ENCODE data around the gene PABPC4L. TPM values are rescaled to one million over a fixed set of nuclear protein-coding genes. Genes with fewer than 3 reads are reported as not detected.

The PABPC4L gene
- total RNA-seq: under 1 TPM in 3 of 4 donors, not detected in 1; 0.09 to 0.51 (median 0.39) TPM

- TF ChIP-seq CTCF (IDR thresholded peaks at IDR 0.05 in 4 of 5, conservative IDR thresholded peaks at IDR 0.05 in 1 of 5): no peak
- TF ChIP-seq POLR2A (IDR thresholded peaks at IDR 0.05): peak; percentile 15 to 24
Measured at GRCh38 chr4:134201216-134202161, at the start of gene PABPC4L. PABPC4L (minus strand) TSS chr4:134201789; CDS start chr4:134201019, 770 bp downstream.

GRCh38 chr4:134251322-134251721, 49.7 kb upstream of the PABPC4L start:
- intact Hi-C loops (cut with DNase I; ENCODE audit: low total_unique reads) (no loop called here), in situ Hi-C loops (cut with MboI; ENCODE audit: low sequenced_read_pairs in 4 of 4) (no loop called here)
- ATAC-seq: no peak
- TF ChIP-seq POLR2A (IDR thresholded peaks at IDR 0.05) (no peak), CTCF (IDR thresholded peaks at IDR 0.05 in 4 of 5, conservative IDR thresholded peaks at IDR 0.05 in 1 of 5) (no peak)
- Histone ChIP-seq H3K27ac (no peak overlapping the region), H3K36me3 (no peaks in the 10 kb centered on the region), H3K27me3 (no peaks in the 10 kb centered on the region), H3K4me3 (no peak overlapping the region), H3K9me3 (peaks cover 0 to 2% (median 0%) of the 10 kb centered on the region in 3 donors), H3K4me1 (no peaks in the 10 kb centered on the region)
- DNase-seq: no peak

More at GRCh38 chr4:134201216-134202161, at the start of gene PABPC4L:
- in situ Hi-C loops (cut with MboI; ENCODE audit: low sequenced_read_pairs in 4 of 4) (no loop called here), intact Hi-C loops (cut with DNase I; ENCODE audit: low total_unique reads) (no loop called here)
- H3K4me1 ChIP-seq: peaks cover 0 to 3% of the 10 kb centered on the region in 2 donors
- H3K27me3 ChIP-seq: no peaks in the 10 kb centered on the region
- ATAC-seq: peak; percentile 56 to 68
- DNase-seq: no peak
- no peaks in the 10 kb centered on the region for H3K36me3 ChIP-seq
- peak within 1 kb of the TSS; percentile 48 to 58 (median 54) for H3K4me3 ChIP-seq
- peak within 1 kb of the TSS; percentile 49 to 73 (median 61) for H3K27ac ChIP-seq
- H3K9me3 ChIP-seq: no peaks in the 10 kb centered on the region

- DNase-seq: no peak
- in situ Hi-C loops (cut with MboI; ENCODE audit: low sequenced_read_pairs in 4 of 4): no loop called here
- TF ChIP-seq POLR2A (IDR thresholded peaks at IDR 0.05) (no peak), CTCF (IDR thresholded peaks at IDR 0.05 in 4 of 5, conservative IDR thresholded peaks at IDR 0.05 in 1 of 5) (no peak)
Measured at GRCh38 chr4:134243742-134244713, 42.4 kb upstream of the PABPC4L start.

DNA sequence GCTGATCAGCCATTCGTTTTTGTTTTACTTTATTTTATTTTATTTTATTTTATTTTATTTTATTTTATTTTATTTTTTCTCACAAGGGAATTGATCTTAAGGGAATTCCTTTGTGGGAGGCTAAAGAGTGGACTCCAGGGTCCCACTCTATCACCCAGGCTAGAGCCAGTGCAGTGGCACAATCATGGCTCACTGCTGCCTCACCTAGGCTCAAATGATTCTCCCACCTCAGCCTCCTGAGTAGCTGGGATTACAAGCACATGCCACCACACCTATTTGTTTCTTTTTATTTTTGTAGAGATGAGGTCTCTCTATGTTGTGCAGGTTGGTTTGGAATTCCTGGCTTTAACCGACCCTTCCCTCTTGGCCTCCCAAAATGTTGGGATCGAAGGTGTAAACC, 17.5 kb upstream of the PABPC4L start:
- no peak for ATAC-seq
- no peaks in the 10 kb centered on the region for H3K27me3 ChIP-seq
- no peak for TF ChIP-seq CTCF (IDR thresholded peaks at IDR 0.05 in 4 of 5, conservative IDR thresholded peaks at IDR 0.05 in 1 of 5)
- TF ChIP-seq POLR2A (IDR thresholded peaks at IDR 0.05): no peak
- in situ Hi-C loops (cut with MboI; ENCODE audit: low sequenced_read_pairs in 4 of 4) (no loop called here), intact Hi-C loops (cut with DNase I; ENCODE audit: low total_unique reads) (no loop called here)
- no peak overlapping the region for H3K4me3 ChIP-seq
- no peaks in the 10 kb centered on the region for H3K36me3 ChIP-seq
- H3K4me1 ChIP-seq: no peaks in the 10 kb centered on the region
- no peaks in the 10 kb centered on the region for H3K9me3 ChIP-seq
- H3K27ac ChIP-seq: no peak overlapping the region
- DNase-seq: no peak

More at GRCh38 chr4:134243742-134244713, 42.4 kb upstream of the PABPC4L start:
- Histone ChIP-seq H3K4me3 (no peak overlapping the region), H3K9me3 (peaks cover 0 to 3% (median 0%) of the 10 kb centered on the region in 3 donors), H3K4me1 (no peaks in the 10 kb centered on the region), H3K27me3 (no peaks in the 10 kb centered on the region), H3K36me3 (no peaks in the 10 kb centered on the region), H3K27ac (no peak overlapping the region)
- no peak for ATAC-seq
- intact Hi-C loops (cut with DNase I; ENCODE audit: low total_unique reads): no loop called here

Measured in gastrocnemius medialis (tissue), 4 donors.